HS-5 (cell line): Measurements from ENCODE around the gene TRAF1.
"Not testable (repeated sequence)": the region's sequence is repeated elsewhere in the genome, so short reads cannot be mapped to it uniquely, and the experiment has no call there.

ENCODE experiments used
- DNase-seq: peaks from one replicate; pipeline ENCODE4 v3.0.0-alpha.2; 2012; ENCODE audit warnings: low read depth

Gene TRAF1, protein sequence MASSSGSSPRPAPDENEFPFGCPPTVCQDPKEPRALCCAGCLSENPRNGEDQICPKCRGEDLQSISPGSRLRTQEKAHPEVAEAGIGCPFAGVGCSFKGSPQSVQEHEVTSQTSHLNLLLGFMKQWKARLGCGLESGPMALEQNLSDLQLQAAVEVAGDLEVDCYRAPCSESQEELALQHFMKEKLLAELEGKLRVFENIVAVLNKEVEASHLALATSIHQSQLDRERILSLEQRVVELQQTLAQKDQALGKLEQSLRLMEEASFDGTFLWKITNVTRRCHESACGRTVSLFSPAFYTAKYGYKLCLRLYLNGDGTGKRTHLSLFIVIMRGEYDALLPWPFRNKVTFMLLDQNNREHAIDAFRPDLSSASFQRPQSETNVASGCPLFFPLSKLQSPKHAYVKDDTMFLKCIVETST

DNA sequence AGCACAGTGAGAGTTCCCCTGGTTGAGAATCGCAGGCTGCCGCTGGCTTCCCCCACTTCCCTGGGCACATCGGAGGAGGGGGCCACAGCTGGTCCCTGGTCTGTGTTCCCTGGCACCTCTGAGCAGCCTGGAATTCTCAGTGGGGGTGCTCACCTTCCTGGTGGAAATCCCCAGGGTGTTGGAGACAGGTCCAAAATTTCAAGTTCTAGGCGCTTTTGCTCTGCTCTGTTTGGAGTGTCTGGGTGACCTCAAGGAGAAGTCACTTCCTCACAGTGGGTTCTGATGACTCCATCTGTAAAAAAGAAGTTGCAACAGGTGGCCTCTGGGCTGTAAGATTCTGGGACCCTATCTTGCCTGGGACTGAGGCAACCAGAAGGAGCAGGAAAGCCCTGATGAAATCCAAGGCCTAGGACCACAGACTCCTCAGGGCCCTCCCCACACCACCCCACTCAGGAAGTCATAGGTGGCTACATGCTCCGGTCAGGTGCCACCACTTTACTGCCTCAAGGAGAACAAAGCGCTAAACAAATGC, at the start of gene TRAF1:
Gene TRAF1 (minus strand): TSS at position 400 of the 532 bp plus-strand sequence. CDS start 721 bp downstream, outside the sequence.
- no peak for DNase-seq

GRCh38 chr9:120974921-120975320, 48.3 kb upstream of the TRAF1 start:
- DNase-seq, result no peak

GRCh38 chr9:120974181-120974580, 47.6 kb upstream of the TRAF1 start:
- no peak for DNase-seq

GRCh38 chr9:120971938-120972337, 45.3 kb upstream of the TRAF1 start:
- no peak for DNase-seq

DNA sequence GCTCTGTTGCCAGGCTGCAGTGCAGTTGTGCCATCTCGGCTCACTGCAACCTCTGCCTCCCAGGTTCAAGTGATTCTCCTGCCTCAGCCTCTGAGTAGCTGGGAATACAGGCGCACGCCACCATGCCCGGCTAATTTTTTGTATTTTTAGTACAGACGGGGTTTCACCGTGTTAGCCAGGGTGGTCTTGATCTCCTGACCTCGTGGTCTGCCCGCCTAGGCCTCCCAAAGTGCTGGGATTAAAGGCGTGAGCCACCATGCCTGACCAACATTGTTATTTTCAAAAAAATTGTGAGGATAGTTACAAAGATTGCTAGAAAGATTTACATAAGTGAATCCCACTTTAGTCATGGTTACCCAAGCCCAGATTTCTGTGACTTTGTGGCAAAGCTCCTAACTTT, 44.9 kb upstream of the TRAF1 start:
- DNase-seq, result not testable (repeated sequence)

DNA sequence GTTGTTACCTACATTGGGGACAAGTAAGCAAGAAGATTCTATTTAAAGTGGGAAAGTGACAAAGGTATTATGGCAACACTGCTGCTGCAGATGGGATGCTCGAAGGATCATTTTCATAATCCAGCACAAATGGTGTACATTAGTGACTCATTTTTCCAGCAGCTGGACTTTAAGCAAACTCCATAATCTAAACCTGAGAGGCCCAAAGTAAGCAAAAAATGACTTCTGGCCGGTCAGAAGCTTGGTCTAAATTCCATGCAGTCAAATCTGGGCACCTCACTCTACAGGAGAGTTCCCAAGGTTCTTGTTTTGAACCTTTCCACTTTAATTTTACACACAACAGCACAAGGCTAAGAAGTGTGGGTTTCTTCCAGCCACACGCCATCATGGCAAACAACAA, 43.6 kb upstream of the TRAF1 start:
- no peak for DNase-seq

DNA sequence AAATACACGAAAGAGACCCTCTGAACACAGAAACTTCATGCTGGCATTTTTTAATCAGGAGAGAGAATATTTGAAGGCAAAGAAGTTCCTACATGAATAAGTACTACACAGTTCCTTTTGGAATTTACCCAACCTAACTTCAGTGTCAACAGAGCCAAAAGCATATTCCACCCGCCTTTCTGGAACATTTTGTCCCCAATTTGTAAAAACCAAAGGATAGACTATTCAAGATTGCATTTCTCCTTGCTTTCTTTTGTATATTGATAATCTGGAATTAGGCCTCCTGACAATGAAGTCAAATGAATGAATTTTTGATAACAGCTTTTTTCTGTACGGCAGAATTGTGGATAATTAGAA, 39.4 kb upstream of the TRAF1 start:
- no peak for DNase-seq

DNA sequence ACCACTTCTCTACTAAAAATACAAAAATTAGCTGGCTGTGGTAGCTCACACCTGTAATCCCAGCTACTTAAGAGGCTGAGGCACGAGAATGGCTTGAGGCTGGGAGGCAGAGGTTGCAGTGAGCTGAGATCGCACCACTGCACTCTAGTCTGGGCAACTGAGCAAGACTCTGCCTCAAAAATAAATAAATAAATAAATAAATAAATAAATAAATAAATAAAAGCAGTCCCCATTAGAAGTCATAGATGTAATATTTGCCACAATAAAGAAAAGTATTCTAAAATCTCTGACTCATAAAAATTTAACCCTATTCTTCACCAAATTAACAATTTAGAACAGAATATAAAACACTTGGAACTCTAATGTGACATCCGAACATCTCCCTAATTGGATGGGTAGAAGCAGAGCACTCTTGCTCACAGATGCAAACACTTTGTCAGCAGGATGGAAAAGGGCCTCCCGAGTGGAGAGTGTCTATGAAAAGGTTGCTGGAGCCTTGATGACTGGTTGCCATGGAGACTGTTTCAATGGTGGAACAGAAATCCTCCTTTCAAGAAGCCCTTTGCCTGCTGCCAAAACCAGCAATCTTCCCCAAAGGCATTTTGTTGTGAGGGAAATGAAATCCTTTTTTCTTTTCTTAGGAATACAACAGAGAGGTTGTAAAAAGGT, 38.9 kb upstream of the TRAF1 start:
- no peak for DNase-seq

GRCh38 chr9:120961936-120962335, 35.3 kb upstream of the TRAF1 start:
- no peak for DNase-seq

DNA sequence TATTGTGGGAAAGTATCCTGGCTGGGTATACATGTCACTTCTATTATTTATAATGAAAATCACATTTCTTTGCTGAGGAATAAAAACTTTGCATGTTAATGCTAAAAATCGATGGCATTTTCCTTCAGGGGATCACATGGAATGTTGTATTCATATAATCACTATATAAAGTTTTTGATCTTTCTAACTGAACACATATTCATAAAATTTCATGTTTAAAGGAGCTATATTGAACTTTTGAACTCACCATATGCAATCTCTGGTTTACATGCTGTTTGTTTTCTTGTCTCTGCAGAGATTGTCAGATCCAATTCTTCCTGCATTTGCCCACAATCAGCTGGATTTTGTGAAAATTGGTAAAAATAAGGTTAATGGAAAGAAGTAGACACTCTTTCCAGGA, 33.4 kb upstream of the TRAF1 start:
- DNase-seq, result no peak

GRCh38 chr9:120956862-120957261, 30.3 kb upstream of the TRAF1 start:
- no peak for DNase-seq

- no peak for DNase-seq
Observed at GRCh38 chr9:120951960-120952618, 25.5 kb upstream of the TRAF1 start.

DNA sequence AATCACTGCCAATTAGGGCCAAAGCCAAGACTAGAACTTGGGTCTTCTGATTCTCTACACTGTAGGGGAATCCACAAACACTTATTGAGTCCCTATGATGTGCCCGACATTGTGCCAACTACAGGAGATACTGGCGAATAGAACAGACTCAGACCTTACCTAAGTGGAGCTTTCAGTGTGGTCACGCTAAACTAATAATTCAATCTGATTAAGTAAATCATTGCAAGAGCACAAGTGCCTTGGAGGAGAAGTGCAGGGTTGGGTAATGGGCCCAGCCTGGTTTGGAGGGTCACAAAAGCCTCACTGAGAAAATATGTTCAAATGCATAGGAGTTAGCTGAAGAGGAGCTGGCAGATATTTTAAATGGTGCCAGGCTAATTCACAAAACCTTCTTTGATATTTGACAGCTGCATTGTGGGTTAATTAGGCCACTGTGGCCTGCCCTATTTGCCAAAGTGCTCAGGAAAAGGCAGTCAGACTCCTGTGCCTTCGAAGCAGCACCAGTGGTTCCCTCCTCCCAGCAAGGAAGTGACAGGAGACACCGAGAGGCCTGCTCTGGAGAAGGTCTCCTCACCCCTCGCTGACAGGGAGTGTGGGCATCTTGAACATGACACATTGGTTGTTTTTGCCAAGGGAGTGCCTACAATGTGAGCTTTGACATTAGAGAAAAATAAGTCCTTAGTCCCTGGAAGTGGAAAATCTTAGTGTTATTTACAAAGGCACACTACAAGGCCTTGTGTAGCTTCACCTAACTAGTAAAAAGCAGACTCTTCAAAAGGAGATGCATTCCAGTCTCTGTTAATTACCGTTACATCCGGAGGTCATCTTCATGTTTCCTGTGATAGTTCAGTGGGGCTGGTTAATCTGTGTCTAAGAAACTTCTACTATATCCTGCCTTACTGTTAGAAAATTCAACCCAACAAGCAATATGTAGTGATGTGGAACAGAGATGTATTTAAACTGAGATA, 24.1 kb upstream of the TRAF1 start:
- DNase-seq, result no peak

- no peak for DNase-seq
Observed at GRCh38 chr9:120949290-120949689, 22.7 kb upstream of the TRAF1 start.

GRCh38 chr9:120948824-120949223, 22.2 kb upstream of the TRAF1 start:
- no peak for DNase-seq

DNA sequence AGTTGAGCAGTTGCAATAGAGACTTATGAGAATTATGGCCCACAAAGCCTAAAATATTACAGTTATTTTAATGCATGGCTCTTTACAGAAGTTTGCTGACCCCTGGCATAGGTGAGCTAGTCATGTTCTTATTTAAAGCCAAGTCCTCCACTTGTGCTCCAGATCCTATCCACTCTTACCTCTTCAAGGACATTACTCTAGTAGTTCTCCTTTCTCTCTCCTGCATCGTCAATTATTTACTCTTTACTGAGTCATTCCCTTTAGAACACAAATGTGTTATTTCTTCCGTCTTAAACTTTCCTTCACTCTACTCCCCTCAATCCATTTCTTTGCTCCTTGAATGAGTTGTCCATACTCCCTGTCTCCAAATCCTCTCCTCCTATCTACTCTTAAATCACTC, 20.6 kb upstream of the TRAF1 start:
- DNase-seq, result no peak

DNA sequence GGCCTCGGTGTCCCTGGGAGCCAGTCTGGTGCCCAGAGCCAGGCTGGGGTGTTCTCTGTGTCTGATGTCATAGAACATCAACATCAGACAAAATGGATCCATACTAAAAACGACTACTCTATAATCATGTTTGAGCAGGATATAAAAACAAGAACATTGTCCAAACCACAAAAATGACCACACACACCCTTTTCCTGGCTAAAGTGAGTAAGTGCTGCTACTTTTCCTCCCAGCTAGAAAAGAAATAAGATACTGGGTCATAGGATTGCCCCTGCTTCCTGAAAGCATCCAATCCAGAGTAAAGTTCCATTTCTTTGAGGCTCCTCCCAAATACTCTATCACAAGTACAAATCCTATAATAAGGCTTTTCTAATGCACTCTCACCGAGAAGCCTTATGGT, 19.7 kb upstream of the TRAF1 start:
- no peak for DNase-seq

DNA sequence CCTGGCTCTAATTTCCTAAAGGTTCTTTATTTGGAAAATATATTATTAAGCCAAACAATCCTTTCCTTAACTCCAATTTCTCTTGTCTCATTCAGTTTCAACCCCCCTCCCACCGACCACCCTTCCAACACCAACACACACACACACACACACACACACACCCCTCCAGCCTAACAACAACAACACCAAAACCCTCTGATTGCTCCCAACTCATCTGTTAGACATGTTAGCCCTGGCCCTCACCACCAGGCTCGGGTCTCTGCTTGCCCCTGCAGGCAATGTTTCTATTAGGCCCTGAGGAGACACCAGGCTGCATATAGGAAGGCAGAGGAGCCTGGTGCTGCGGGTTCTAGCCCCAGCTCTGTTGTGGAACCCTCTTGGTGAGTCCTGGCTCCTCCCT, 18.4 kb upstream of the TRAF1 start:
- no peak for DNase-seq

DNA sequence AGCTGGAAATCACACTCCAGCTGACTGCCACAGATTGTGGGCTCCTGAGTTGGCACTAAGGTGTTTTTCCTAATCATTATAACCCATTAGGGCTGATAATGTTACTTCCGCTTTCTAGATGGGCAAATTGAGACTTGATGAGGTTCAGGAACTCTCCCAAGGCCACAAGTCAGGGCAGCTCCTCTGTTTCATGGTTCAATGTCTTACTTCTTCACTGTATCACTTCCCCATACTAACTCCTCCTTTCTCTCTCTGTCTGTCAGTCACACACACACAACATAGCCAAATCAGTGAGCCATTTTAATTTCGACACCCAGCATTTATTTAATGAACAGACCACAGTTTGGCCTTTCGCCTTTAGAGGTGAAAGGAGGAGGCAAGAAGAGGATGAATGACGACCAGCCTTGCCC, 17.8 kb upstream of the TRAF1 start:
- DNase-seq, result no peak

DNA sequence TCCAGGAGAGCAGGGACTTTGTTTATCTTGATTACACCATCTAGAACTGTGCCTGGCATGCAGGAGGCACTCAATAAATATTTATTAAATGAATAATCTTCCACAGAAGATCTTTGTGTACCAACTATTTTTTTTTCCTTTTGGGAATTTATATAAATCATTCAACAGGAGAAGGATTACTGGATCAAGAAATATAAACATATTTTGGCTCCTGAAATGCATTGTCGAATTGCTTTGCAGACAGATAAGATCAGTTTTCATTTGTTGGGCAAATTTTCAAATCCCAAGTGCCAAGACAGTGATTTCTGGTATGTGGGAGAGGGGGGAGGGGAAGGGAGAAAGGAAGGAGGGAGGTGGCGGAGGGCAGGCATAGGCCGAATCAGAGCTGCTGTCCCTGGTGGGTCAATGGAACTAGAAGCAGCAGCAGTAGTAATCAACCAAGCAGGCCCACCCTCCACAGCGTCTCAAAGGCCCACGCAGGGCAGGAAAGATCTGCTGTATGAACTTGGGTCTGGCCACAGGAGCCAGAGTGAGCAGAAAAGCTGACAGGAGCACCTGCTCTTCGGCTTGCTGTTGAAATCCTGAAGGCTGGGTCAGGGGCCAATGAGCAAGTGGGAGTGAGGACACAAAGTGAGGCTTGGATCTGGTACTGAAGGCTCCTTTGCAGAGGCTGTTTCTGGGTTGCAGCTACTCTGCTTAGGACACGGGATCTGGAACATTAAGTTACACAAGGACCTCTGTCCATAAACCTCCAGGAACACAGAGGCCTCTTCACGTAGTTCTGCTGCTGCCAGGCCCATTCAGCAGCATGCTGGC, 15.8 kb upstream of the TRAF1 start:
- DNase-seq, result no peak
